GM23338 (cell line): ENCODE measurements around the gene TGOLN2. TPM values are rescaled to one million over a fixed set of nuclear protein-coding genes. Genes with fewer than 3 reads are reported as not detected.
A peak's percentile ranks its signal among the peaks of the same experiment; 100 is the strongest.

Source experiments
- ATAC-seq: fragments of 200-7000 bp; cut with Tn5 transposase; 3 replicates; pipeline ENCODE4 v1.9.1; 2020
- DNase-seq: peaks from one replicate; pipeline ENCODE4 v3.0.0-alpha.2; 2015; ENCODE audit warnings: low spot score
- H2AFZ ChIP-seq: fragments of 200-600 bp; sonication (generic); 2 replicates; pipeline ENCODE4 v1.8.0; 2016; ENCODE audit warnings: antibody characterized with exemption, mild to moderate bottlenecking, moderate library complexity
- H3F3A ChIP-seq: fragments of 200-600 bp; sonication (generic); replicated peaks from 2 replicates; pipeline ENCODE4 v1.8.0; 2017; ENCODE audit warnings: antibody characterized with exemption, mixed run types, low read depth
- H3K27ac ChIP-seq: fragments of 200-600 bp; sonication (generic); 2 replicates; pipeline ENCODE4 v1.6.1; 2016; ENCODE audit warnings: low read depth
- H3K27me3 ChIP-seq: fragments of 200-600 bp; sonication (generic); 2 replicates; pipeline ENCODE4 v1.8.0; 2016; ENCODE audit warnings: mild to moderate bottlenecking, mixed run types, moderate library complexity; ENCODE audit not compliant: insufficient read depth
- H3K36me3 ChIP-seq: fragments of 200-600 bp; sonication (generic); 2 replicates; pipeline ENCODE4 v1.8.0; 2016; ENCODE audit warnings: mild to moderate bottlenecking; ENCODE audit not compliant: insufficient read depth
- H3K4me1 ChIP-seq: fragments of 200-600 bp; sonication (generic); 2 replicates; pipeline ENCODE4 v1.8.0; 2016; ENCODE audit warnings: mild to moderate bottlenecking, moderate library complexity; ENCODE audit not compliant: insufficient read depth
- H3K4me2 ChIP-seq: fragments of 200-600 bp; sonication (generic); 2 replicates; pipeline ENCODE4 v1.7.1; 2017; ENCODE audit warnings: mixed run types
- H3K4me3 ChIP-seq: fragments of 200-600 bp; sonication (generic); 2 replicates; pipeline ENCODE4 v1.6.1; 2016; ENCODE audit warnings: mixed run types
- H3K79me2 ChIP-seq: fragments of 200-600 bp; sonication (generic); replicated peaks from 2 replicates; pipeline ENCODE4 v1.8.0; 2017; ENCODE audit warnings: mild to moderate bottlenecking; ENCODE audit not compliant: insufficient read depth
- H3K9me2 ChIP-seq: fragments of 200-600 bp; sonication (generic); 2 replicates; pipeline ENCODE4 v1.8.0; 2017; ENCODE audit not compliant: insufficient read depth
- H4K20me1 ChIP-seq: fragments of 200-600 bp; sonication (generic); replicated peaks from 2 replicates; pipeline ENCODE4 v1.8.0; 2017; ENCODE audit warnings: mild to moderate bottlenecking; ENCODE audit not compliant: insufficient read depth
- H3K27ac Mint-ChIP-seq: 2 replicates; pipeline ENCODE4 v1.8.0; 2020; ENCODE audit warnings: inconsistent platforms, mild to moderate bottlenecking, moderate library complexity, mixed read lengths
- H3K27me3 Mint-ChIP-seq: 3 replicates; pipeline ENCODE4 v1.8.0; 2022; ENCODE audit warnings: low read depth, mild to moderate bottlenecking, moderate library complexity, mixed read lengths, inconsistent platforms; ENCODE audit not compliant: insufficient read depth, poor library complexity
- H3K36me3 Mint-ChIP-seq: 3 replicates; pipeline ENCODE4 v1.8.0; 2021; ENCODE audit warnings: low read depth, mild to moderate bottlenecking, inconsistent platforms, moderate library complexity, mixed read lengths
- H3K4me1 Mint-ChIP-seq: 3 replicates; pipeline ENCODE4 v1.8.0; 2020; ENCODE audit warnings: mild to moderate bottlenecking, inconsistent platforms, mixed read lengths
- H3K4me3 Mint-ChIP-seq: 3 replicates; pipeline ENCODE4 v1.8.0; 2021; ENCODE audit warnings: moderate library complexity, mild to moderate bottlenecking, inconsistent platforms, mixed read lengths
- H3K9me3 Mint-ChIP-seq: 3 replicates; pipeline ENCODE4 v1.8.0; 2020; ENCODE audit warnings: moderate library complexity, mild to moderate bottlenecking, inconsistent platforms, mixed read lengths
- ETS1 ChIP-seq: IDR thresholded peaks from 2 replicates; pipeline ENCODE4 v1.6.1; 2016; ENCODE audit warnings: antibody characterized with exemption
- EZH2phosphoT487 ChIP-seq: fragments of 200-600 bp; sonication (generic); IDR thresholded peaks from one replicate; pipeline ENCODE4 v1.8.1; 2018; ENCODE audit warnings: antibody characterized with exemption; ENCODE audit not compliant: unreplicated experiment
- JUNB ChIP-seq: IDR thresholded peaks from one replicate; pipeline ENCODE4 v1.6.1; 2016; ENCODE audit warnings: antibody characterized with exemption; ENCODE audit not compliant: unreplicated experiment
- NANOG ChIP-seq: IDR thresholded peaks from 2 replicates; pipeline ENCODE4 v1.6.1; 2016; ENCODE audit warnings: antibody characterized with exemption, borderline replicate concordance
- POLR2AphosphoS5 ChIP-seq: IDR thresholded peaks from 2 replicates; pipeline ENCODE4 v1.6.1; 2016; ENCODE audit warnings: antibody characterized with exemption, low read depth
- STAT1 ChIP-seq: IDR thresholded peaks from one replicate; pipeline ENCODE4 v1.6.1; 2016; ENCODE audit warnings: antibody characterized with exemption; ENCODE audit not compliant: unreplicated experiment
- ZNF331 ChIP-seq: fragments of 250-450 bp; sonication (Bioruptor Pico); IDR thresholded peaks from 2 replicates; pipeline ENCODE4 v1.5.0; 2020; ENCODE audit warnings: low read depth, mild to moderate bottlenecking, moderate library complexity
- ZNF462 ChIP-seq: fragments of 250-450 bp; sonication (Bioruptor Pico); IDR thresholded peaks from 2 replicates; pipeline ENCODE4 v1.5.0; 2020; ENCODE audit warnings: mild to moderate bottlenecking, moderate library complexity
- polyA plus RNA-seq: library from polyadenylated mRNA; unstranded; fragments of >200 nt; fragmentation: Nextera tagmentation; extraction: Ambion mirVana; gene quantifications from 2 replicates; pipeline ENCODE4 v1.2.1, GENCODE V29; 2016
- total RNA-seq: library from RNA; depleted of rRNA; stranded (reverse); fragments of >200 nt; shearing (Covaris generic); gene quantifications from 2 replicates; pipeline ENCODE4 v1.2.3, GENCODE V29; 2014

Gene TGOLN2
- total and polyA plus RNA-seq, 2 experiments from 2014 or later = 20.8 to 48.3 TPM

- no peaks in the 10 kb centered on the region for H3F3A ChIP-seq
- peak overlapping the region; percentile 98 for H3K4me3 ChIP-seq
- peaks cover 40% of the 10 kb centered on the region for H3K79me2 ChIP-seq
- H3K4me2 ChIP-seq = peak overlapping the region; percentile 84
- H3K4me3 Mint-ChIP-seq = peak overlapping the region; percentile 91
- H3K36me3 Mint-ChIP-seq = peaks cover 59% of the 10 kb centered on the region
- H3K27ac ChIP-seq = no peak overlapping the region
- DNase-seq (no peak), ATAC-seq (peak; percentile 4; the same call in 1 of the 3 replicates)
- no peaks in the 10 kb centered on the region for H3K27me3 ChIP-seq
- no peaks in the 10 kb centered on the region for H3K9me2 ChIP-seq
- peaks cover 40% of the 10 kb centered on the region for H3K4me1 Mint-ChIP-seq
- peaks cover 9% of the 10 kb centered on the region for H3K27me3 Mint-ChIP-seq
- peaks cover 34% of the 10 kb centered on the region for H3K36me3 ChIP-seq
- peaks cover 34% of the 10 kb centered on the region for H3K4me1 ChIP-seq
- peaks cover 29% of the 10 kb centered on the region for H4K20me1 ChIP-seq
- no peaks in the 10 kb centered on the region; the same call in 2 of the 3 replicates for H3K9me3 Mint-ChIP-seq
- TF ChIP-seq STAT1 (no peak), POLR2AphosphoS5 (no peak), NANOG (no peak), EZH2phosphoT487 (no peak), ETS1 (no peak), JUNB (no peak), ZNF331 (CRISPR knock-in tag) (no peak), ZNF462 (CRISPR knock-in tag) (no peak)
- no peak overlapping the region for H2AFZ ChIP-seq
- no peak overlapping the region for H3K27ac Mint-ChIP-seq
Measured at GRCh38 chr2:85326406-85327159, 1.2 kb downstream of the TGOLN2 start.
